Measurements from ENCODE around the gene SATL1. TPM values are rescaled to one million over a fixed set of nuclear protein-coding genes. Genes with fewer than 3 reads are reported as not detected.

SATL1 gene
- total and polyA plus RNA-seq, 9 of the 15 experiments (the other 6 are each of a cell fraction or from before 2014, with no cell fraction given): 0.03 to 0.07 (median 0.05) TPM; not detected in 3

GRCh38 chrX:85243155-85243554 is 424 bp downstream of the SATL1 start (continued):
- TF ChIP-seq KAT8 (IDR thresholded peaks at IDR 0.05; ENCODE audit: low read depth): no peak
- TF ChIP-seq FOS (IDR thresholded peaks at IDR 0.05; ENCODE audit: extremely low read depth, insufficient read length): no peak
- no peak for TF ChIP-seq DPF2 (IDR thresholded peaks at IDR 0.05)
- no peak for TF ChIP-seq ZBTB2 (IDR thresholded peaks at IDR 0.05)
- no peak for TF ChIP-seq CEBPG (CRISPR knock-in tag; IDR thresholded peaks at IDR 0.05)
- peak; percentile 54 to 56 for TF ChIP-seq CEBPG (tag; conservative IDR thresholded peaks at IDR 0.05 in 1 of 2, IDR thresholded peaks at IDR 0.05 in 1 of 2)
- no peak for TF ChIP-seq NR1H2 (CRISPR knock-in tag; IDR thresholded peaks at IDR 0.05)
- TF ChIP-seq ZMIZ1 (IDR thresholded peaks at IDR 0.05; ENCODE audit: low read depth in 2 of 2, low read length in 2 of 2): no peak
- TF ChIP-seq ZBTB11 (CRISPR knock-in tag; IDR thresholded peaks at IDR 0.05): no peak
- TF ChIP-seq CEBPB (tag; IDR thresholded peaks at IDR 0.05): peak; percentile 87
- no peak for TF ChIP-seq ATF7 (IDR thresholded peaks at IDR 0.05)
- TF ChIP-seq PBX2 (CRISPR knock-in tag; IDR thresholded peaks at IDR 0.05; ENCODE audit: low read depth): no peak
- TF ChIP-seq PBX2 (tag; conservative IDR thresholded peaks at IDR 0.05; ENCODE audit: low read depth): peak; percentile 85

Data from K562 (cell line).